HG03442 (cell line): Measurements from ENCODE around the gene PELI2.

Experiments
- ATAC-seq: cut with Tn5 transposase; IDR thresholded peaks from one replicate; pipeline ENCODE4 v1.9.1; 2021; ENCODE audit warnings: mild to moderate bottlenecking, moderate library complexity; ENCODE audit not compliant: unreplicated experiment

Gene PELI2

GRCh38 chr14:56118611-56119181 is 485 bp downstream of the PELI2 start:
- ATAC-seq: peak; percentile 28

GRCh38 chr14:56119201-56119981 is 1.2 kb downstream of the PELI2 start:
- peak; percentile 15 for ATAC-seq

- no peak for ATAC-seq
Measured at GRCh38 chr14:56120091-56120691, 2.0 kb downstream of the PELI2 start.

- no peak for ATAC-seq
Measured at GRCh38 chr14:56121816-56122215, 3.6 kb downstream of the PELI2 start.

- ATAC-seq: no peak
Measured at GRCh38 chr14:56122301-56122700, 4.1 kb downstream of the PELI2 start.

GRCh38 chr14:56124327-56124726 is 6.1 kb downstream of the PELI2 start:
- ATAC-seq: no peak

GRCh38 chr14:56125772-56126636 is 7.8 kb downstream of the PELI2 start:
- ATAC-seq: no peak

- no peak for ATAC-seq
Measured at GRCh38 chr14:56126637-56126913, 8.4 kb downstream of the PELI2 start.

GRCh38 chr14:56127156-56127555 is 8.9 kb downstream of the PELI2 start:
- ATAC-seq: no peak

GRCh38 chr14:56129092-56129491 is 10.9 kb downstream of the PELI2 start:
- ATAC-seq: no peak

GRCh38 chr14:56129933-56130332 is 11.7 kb downstream of the PELI2 start:
- no peak for ATAC-seq

- no peak for ATAC-seq
Measured at GRCh38 chr14:56131004-56131864, 13.0 kb downstream of the PELI2 start.

GRCh38 chr14:56131865-56132833 is 13.9 kb downstream of the PELI2 start:
- ATAC-seq: no peak

- no peak for ATAC-seq
Measured at GRCh38 chr14:56133547-56133946, 15.3 kb downstream of the PELI2 start.

- no peak for ATAC-seq
Measured at GRCh38 chr14:56135001-56135400, 16.8 kb downstream of the PELI2 start.

GRCh38 chr14:56135668-56136067 is 17.5 kb downstream of the PELI2 start:
- no peak for ATAC-seq

GRCh38 chr14:56136571-56137452 is 18.6 kb downstream of the PELI2 start:
- ATAC-seq: no peak

GRCh38 chr14:56137453-56137807 is 19.2 kb downstream of the PELI2 start:
- no peak for ATAC-seq

- no peak for ATAC-seq
Measured at GRCh38 chr14:56137849-56138248, 19.6 kb downstream of the PELI2 start.
